Measurements from ENCODE around the gene HIGD2A. TPM values are rescaled to one million over a fixed set of nuclear protein-coding genes. Genes with fewer than 3 reads are reported as not detected.

HIGD2A gene
- polyA plus RNA-seq, 3 donors: 101 to 298 (median 260) TPM

DNA sequence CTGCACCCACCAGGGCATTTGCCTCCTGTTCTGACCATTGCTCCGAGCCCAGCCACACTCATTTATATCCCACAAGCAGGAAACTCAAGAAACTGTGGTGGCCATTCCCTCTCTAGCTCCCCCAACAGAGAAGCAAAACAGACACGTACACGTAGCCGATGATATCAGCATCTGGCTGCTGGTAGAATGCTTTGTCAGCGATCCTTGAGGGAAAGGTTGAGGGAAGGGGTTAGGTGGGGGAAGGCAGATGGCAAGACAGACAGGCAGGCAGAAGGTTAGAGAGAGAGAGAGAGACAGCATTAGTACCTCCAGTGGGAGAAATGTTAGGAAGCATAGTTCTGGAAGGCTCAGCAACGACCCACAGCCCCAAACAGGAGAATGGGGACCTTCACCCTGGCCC is 7.8 kb downstream of the HIGD2A start:
- Histone ChIP-seq H3K4me3 (replicated peaks in 1 of 3; ENCODE audit: low read depth in 2 of 3, low read length in 3 of 3) (no peak overlapping the region), H3K27me3 (ENCODE audit: control insufficient read depth in 2 of 2, insufficient read depth in 2 of 2, low read length in 2 of 2) (no peaks in the 10 kb centered on the region), H3K79me2 (ENCODE audit: insufficient read depth, low read length) (no peaks in the 10 kb centered on the region), H3K27ac (ENCODE audit: low read depth in 1 of 2, low read length in 2 of 2) (no peak overlapping the region), H3K4me1 (ENCODE audit: control insufficient read depth in 1 of 2, insufficient read depth in 2 of 2, low read length in 2 of 2) (peaks cover 14 to 16% of the 10 kb centered on the region in 2 donors), H3K36me3 (replicated peaks in 1 of 2; ENCODE audit: control insufficient read depth in 1 of 2, insufficient read depth in 2 of 2, low read length in 2 of 2) (peaks cover 21 to 72% of the 10 kb centered on the region in 2 donors), H3K9me3 (replicated peaks in 1 of 2; ENCODE audit: control insufficient read depth in 1 of 2, insufficient read depth in 1 of 2, low read length in 2 of 2) (no peaks in the 10 kb centered on the region), H3K9ac (ENCODE audit: insufficient read depth, low read length, poor library complexity, severe bottlenecking) (no peak overlapping the region), H2AFZ (ENCODE audit: insufficient read depth, low read depth, low read length, poor library complexity, severe bottlenecking) (no peak overlapping the region), H3K4me2 (replicated peaks; ENCODE audit: extremely low read depth, low read length, poor library complexity, severe bottlenecking) (no peak overlapping the region), H4K20me1 (ENCODE audit: insufficient read depth, low read length) (no peaks in the 10 kb centered on the region)
- no peak overlapping the region for H3K4me3 Mint-ChIP-seq
- DNase-seq: no peak
- no peaks in the 10 kb centered on the region for H3K9me3 Mint-ChIP-seq
- peaks cover 0 to 4% (median 1%) of the 10 kb centered on the region in 3 donors for H3K27me3 Mint-ChIP-seq (ENCODE audit: low read depth in 3 of 3)
- H3K4me1 Mint-ChIP-seq: peaks cover 14% of the 10 kb centered on the region
- WGBS (ENCODE audit: insufficient coverage): 80% methylated on average over 2 of the region's 6 CpGs
- peak overlapping the region in 2 of 7 donors; percentile 33 to 37 for H3K27ac Mint-ChIP-seq
- intact Hi-C loops (cut with micrococcal nuclease): no loop called here
- peaks cover 43 to 78% of the 10 kb centered on the region in 2 donors for H3K36me3 Mint-ChIP-seq
- TF ChIP-seq, protein P1, sequence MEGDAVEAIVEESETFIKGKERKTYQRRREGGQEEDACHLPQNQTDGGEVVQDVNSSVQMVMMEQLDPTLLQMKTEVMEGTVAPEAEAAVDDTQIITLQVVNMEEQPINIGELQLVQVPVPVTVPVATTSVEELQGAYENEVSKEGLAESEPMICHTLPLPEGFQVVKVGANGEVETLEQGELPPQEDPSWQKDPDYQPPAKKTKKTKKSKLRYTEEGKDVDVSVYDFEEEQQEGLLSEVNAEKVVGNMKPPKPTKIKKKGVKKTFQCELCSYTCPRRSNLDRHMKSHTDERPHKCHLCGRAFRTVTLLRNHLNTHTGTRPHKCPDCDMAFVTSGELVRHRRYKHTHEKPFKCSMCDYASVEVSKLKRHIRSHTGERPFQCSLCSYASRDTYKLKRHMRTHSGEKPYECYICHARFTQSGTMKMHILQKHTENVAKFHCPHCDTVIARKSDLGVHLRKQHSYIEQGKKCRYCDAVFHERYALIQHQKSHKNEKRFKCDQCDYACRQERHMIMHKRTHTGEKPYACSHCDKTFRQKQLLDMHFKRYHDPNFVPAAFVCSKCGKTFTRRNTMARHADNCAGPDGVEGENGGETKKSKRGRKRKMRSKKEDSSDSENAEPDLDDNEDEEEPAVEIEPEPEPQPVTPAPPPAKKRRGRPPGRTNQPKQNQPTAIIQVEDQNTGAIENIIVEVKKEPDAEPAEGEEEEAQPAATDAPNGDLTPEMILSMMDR (IDR thresholded peaks at IDR 0.05): no peak

DNA sequence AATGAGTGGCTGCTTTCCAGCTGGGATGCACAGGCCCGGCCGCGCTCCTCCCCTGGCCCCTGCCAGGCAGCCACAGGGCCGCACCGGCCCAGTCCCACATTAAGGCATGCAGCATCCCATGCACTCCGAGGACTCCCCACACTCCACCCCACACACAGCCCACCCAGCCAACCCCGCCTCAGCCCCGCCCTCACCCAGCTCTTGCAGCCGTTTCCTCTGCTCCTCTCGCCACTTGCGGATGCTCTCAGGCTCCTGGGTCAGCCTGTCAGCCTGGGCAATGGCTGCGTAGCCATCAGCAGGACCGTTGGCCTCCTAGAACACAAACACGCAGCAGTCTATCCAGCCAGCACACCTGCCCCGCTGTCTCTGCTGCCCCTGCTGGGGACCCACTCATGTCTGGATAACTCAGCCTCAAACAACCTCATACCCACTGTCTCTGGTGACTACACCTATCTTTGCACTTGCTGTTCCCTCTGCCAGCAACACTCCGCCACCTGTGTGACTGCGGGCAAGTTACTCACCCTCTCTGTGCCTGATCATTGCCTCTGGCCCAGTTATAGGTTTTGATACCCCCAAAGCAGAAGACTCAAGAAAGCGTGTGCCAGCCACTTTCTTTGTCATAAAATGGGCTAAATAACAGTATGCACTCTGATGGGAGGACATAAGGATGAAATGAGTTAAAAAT is 9.3 kb downstream of the HIGD2A start:
- Mint-ChIP-seq H3K9me3 (no peaks in the 10 kb centered on the region), H3K4me3 (no peak overlapping the region), H3K27me3 (ENCODE audit: low read depth in 3 of 3) (peaks cover 0 to 4% (median 1%) of the 10 kb centered on the region in 3 donors), H3K4me1 (no peaks in the 10 kb centered on the region), H3K36me3 (peaks cover 46 to 75% of the 10 kb centered on the region in 2 donors), H3K27ac (no peak overlapping the region)
- 91% methylated on average over 17 of the region's 18 CpGs for WGBS (ENCODE audit: insufficient coverage)
- TF ChIP-seq, protein P1 (IDR thresholded peaks at IDR 0.05): no peak
- no peak overlapping the region for H3K27ac ChIP-seq (ENCODE audit: low read depth in 1 of 2, low read length in 2 of 2)
- H3K4me3 ChIP-seq (replicated peaks in 1 of 3; ENCODE audit: low read depth in 2 of 3, low read length in 3 of 3): no peak overlapping the region
- H4K20me1 ChIP-seq (ENCODE audit: insufficient read depth, low read length): no peaks in the 10 kb centered on the region
- H3K4me2 ChIP-seq (replicated peaks; ENCODE audit: extremely low read depth, low read length, poor library complexity, severe bottlenecking): no peak overlapping the region
- H3K79me2 ChIP-seq (ENCODE audit: insufficient read depth, low read length): no peaks in the 10 kb centered on the region
- H2AFZ ChIP-seq (ENCODE audit: insufficient read depth, low read depth, low read length, poor library complexity, severe bottlenecking): no peak overlapping the region
- peaks cover 0 to under 1% of the 10 kb centered on the region in 2 donors for H3K4me1 ChIP-seq (ENCODE audit: control insufficient read depth in 1 of 2, insufficient read depth in 2 of 2, low read length in 2 of 2)
- DNase-seq: no peak
- intact Hi-C loops (cut with micrococcal nuclease): no loop called here
- peaks cover 17 to 58% of the 10 kb centered on the region in 2 donors for H3K36me3 ChIP-seq (replicated peaks in 1 of 2; ENCODE audit: control insufficient read depth in 1 of 2, insufficient read depth in 2 of 2, low read length in 2 of 2)
- H3K9ac ChIP-seq (ENCODE audit: insufficient read depth, low read length, poor library complexity, severe bottlenecking): no peak overlapping the region
- H3K27me3 ChIP-seq (ENCODE audit: control insufficient read depth in 2 of 2, insufficient read depth in 2 of 2, low read length in 2 of 2): no peaks in the 10 kb centered on the region
- no peaks in the 10 kb centered on the region for H3K9me3 ChIP-seq (replicated peaks in 1 of 2; ENCODE audit: control insufficient read depth in 1 of 2, insufficient read depth in 1 of 2, low read length in 2 of 2)
